ENCODE results near the gene GGT7. TPM values are rescaled to one million over a fixed set of nuclear protein-coding genes. Genes with fewer than 3 reads are reported as not detected.

Gene GGT7
- total RNA-seq, 2 experiments from 2014 or later = 1.8 to 2.7 TPM

DNA sequence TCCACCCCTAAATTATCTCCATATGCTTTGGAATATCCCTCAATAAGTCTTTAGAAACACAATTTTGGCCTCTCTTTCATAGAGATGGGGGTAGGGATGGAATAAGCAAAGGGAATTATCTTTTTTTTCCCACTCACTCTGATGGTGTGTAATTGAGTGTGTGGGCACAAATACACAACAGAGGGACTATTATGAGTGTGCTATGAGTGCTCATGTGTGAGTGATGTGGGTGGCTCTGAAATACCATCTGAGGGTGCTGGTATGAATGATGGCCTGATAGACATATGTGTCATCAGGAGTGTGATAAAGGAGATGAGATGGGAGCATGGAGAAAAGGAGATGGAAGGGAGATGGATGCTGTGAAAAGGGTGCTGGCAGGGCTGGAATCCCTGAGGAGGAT is 47.4 kb upstream of the GGT7 start:
- no peak overlapping the region for H2AFZ ChIP-seq (ENCODE audit: low read length)
- H3K9me2 ChIP-seq (ENCODE audit: insufficient read depth, low read length) = no peaks in the 10 kb centered on the region
- H3K36me3 ChIP-seq (ENCODE audit: insufficient read depth, low read length) = peaks cover 3% of the 10 kb centered on the region; the same call in 1 of the 2 replicates
- no peak overlapping the region for H3K4me3 ChIP-seq (ENCODE audit: low read depth, low read length, poor library complexity, severe bottlenecking)
- H4K20me1 ChIP-seq (ENCODE audit: insufficient read depth, low read length) = no peaks in the 10 kb centered on the region
- no peak for DNase-seq (ENCODE audit: low spot score)
- no peaks in the 10 kb centered on the region for H3K4me1 ChIP-seq (ENCODE audit: insufficient read depth, low read length, poor library complexity, severe bottlenecking)
- POLR2A ChIA-PET = no interaction called here
- no TSS peak for BruUV-seq (replicated peaks)
- H3K4me2 ChIP-seq (ENCODE audit: low read length) = no peak overlapping the region
- intact Hi-C loops (cut with micrococcal nuclease; ENCODE audit: unreplicated experiment) = no loop called here
- TF ChIP-seq, protein P1, sequence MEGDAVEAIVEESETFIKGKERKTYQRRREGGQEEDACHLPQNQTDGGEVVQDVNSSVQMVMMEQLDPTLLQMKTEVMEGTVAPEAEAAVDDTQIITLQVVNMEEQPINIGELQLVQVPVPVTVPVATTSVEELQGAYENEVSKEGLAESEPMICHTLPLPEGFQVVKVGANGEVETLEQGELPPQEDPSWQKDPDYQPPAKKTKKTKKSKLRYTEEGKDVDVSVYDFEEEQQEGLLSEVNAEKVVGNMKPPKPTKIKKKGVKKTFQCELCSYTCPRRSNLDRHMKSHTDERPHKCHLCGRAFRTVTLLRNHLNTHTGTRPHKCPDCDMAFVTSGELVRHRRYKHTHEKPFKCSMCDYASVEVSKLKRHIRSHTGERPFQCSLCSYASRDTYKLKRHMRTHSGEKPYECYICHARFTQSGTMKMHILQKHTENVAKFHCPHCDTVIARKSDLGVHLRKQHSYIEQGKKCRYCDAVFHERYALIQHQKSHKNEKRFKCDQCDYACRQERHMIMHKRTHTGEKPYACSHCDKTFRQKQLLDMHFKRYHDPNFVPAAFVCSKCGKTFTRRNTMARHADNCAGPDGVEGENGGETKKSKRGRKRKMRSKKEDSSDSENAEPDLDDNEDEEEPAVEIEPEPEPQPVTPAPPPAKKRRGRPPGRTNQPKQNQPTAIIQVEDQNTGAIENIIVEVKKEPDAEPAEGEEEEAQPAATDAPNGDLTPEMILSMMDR (conservative IDR thresholded peaks at IDR 0.05; ENCODE audit: low read length) = no peak
- no peak for TF ChIP-seq EZH2phosphoT487 (IDR thresholded peaks at IDR 0.05; ENCODE audit: borderline replicate concordance, low read depth, low read length)
- no peak overlapping the region for H3K27ac ChIP-seq (ENCODE audit: low read depth, low read length, poor library complexity, severe bottlenecking)
- no peaks in the 10 kb centered on the region for H3K79me2 ChIP-seq (ENCODE audit: insufficient read depth, low read depth, low read length)
- no peaks in the 10 kb centered on the region for H3K9me3 ChIP-seq (ENCODE audit: low read length)
- CTCF ChIA-PET (ENCODE audit: unreplicated experiment) = no interaction called here

DNA sequence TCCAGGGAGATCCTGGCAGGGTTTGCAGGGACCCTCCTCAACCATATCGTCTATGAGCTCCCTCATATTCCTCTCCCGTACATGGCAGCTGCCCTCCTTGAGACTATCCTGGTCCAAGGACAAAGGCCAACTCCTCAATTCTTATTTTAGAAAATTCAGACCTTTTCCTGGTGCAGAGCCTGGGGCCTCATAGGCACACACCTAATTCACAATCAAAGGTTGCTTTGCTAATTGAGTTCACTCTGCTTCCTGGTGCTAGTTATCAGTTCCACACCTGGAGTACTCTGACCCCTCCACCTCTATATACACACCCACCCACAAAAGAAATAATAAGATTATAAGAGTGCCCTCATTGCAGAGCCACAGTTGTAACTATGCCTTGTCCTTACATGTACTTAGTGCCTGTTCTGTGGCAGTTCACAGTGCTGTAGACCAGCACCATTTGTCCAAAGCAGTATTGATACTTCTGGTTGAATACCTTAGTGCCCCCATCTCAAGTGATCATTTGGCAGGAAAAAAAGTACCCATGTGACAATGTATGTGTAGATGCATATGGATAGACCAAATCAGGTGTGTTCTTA is 44.2 kb upstream of the GGT7 start:
- intact Hi-C loops (cut with micrococcal nuclease; ENCODE audit: unreplicated experiment) = no loop called here
- ChIA-PET POLR2A (interaction anchor here (1.0 to 1.8 kb wide), 2 partner anchors 17 to 35 kb away, joined by 3 to 4 read pairs; no protein-coding TSS in a partner anchor), CTCF (ENCODE audit: unreplicated experiment) (no interaction called here)
- no peak for DNase-seq (ENCODE audit: low spot score)
- H4K20me1 ChIP-seq (ENCODE audit: insufficient read depth, low read length) = no peaks in the 10 kb centered on the region
- TF ChIP-seq EZH2phosphoT487 (IDR thresholded peaks at IDR 0.05; ENCODE audit: borderline replicate concordance, low read depth, low read length) = no peak
- TF ChIP-seq, protein P1 (conservative IDR thresholded peaks at IDR 0.05; ENCODE audit: low read length) = no peak
- H3K4me1 ChIP-seq (ENCODE audit: insufficient read depth, low read length, poor library complexity, severe bottlenecking) = no peaks in the 10 kb centered on the region
- H3K9me3 ChIP-seq (ENCODE audit: low read length) = no peaks in the 10 kb centered on the region
- no peaks in the 10 kb centered on the region for H3K9me2 ChIP-seq (ENCODE audit: insufficient read depth, low read length)
- no peak overlapping the region for H2AFZ ChIP-seq (ENCODE audit: low read length)
- H3K4me2 ChIP-seq (ENCODE audit: low read length) = no peak overlapping the region
- H3K36me3 ChIP-seq (ENCODE audit: insufficient read depth, low read length) = no peaks in the 10 kb centered on the region
- no peak overlapping the region for H3K27ac ChIP-seq (ENCODE audit: low read depth, low read length, poor library complexity, severe bottlenecking)
- no peaks in the 10 kb centered on the region for H3K79me2 ChIP-seq (ENCODE audit: insufficient read depth, low read depth, low read length)
- no TSS peak for BruUV-seq (replicated peaks)
- H3K4me3 ChIP-seq (ENCODE audit: low read depth, low read length, poor library complexity, severe bottlenecking) = no peak overlapping the region

DNA sequence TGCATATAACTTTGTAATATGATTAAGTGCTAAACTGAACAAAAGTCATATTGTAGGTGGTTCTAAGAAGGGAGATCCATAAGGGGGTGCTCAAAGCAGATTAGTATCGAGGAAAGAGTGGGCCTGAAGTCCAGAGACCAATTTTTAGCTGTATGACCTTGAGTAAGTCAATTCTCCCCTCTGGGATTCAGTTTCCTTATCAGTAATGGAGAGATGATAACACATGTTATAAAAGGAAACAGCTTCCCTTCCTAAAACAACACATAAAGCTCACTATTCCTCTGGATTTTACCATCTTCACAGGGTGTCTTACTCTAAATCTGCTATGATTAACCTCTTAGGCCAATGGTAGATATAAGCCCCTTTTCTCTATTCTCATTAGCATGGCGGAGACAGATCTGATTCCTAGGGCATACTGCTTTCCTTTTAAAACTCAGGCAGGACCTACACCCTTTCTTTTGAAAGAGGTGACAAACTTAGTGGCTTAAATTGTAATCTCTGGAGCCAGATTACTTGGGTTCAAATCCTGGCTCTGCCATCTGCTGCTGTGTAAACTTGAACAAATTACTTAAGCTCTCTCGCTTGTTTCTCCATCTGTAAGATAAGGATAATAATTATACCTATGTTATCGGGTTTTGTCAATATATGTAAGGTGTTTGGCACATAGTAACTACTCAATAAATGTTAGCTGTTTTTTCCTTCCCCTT is 43.2 kb upstream of the GGT7 start:
- Histone ChIP-seq H3K79me2 (ENCODE audit: insufficient read depth, low read depth, low read length) (no peaks in the 10 kb centered on the region), H3K4me3 (ENCODE audit: low read depth, low read length, poor library complexity, severe bottlenecking) (no peak overlapping the region), H3K36me3 (ENCODE audit: insufficient read depth, low read length) (no peaks in the 10 kb centered on the region), H3K9me3 (ENCODE audit: low read length) (no peaks in the 10 kb centered on the region), H3K4me1 (ENCODE audit: insufficient read depth, low read length, poor library complexity, severe bottlenecking) (no peaks in the 10 kb centered on the region), H3K27ac (ENCODE audit: low read depth, low read length, poor library complexity, severe bottlenecking) (no peak overlapping the region), H3K4me2 (ENCODE audit: low read length) (no peak overlapping the region), H3K9me2 (ENCODE audit: insufficient read depth, low read length) (no peaks in the 10 kb centered on the region), H4K20me1 (ENCODE audit: insufficient read depth, low read length) (no peaks in the 10 kb centered on the region), H2AFZ (ENCODE audit: low read length) (no peak overlapping the region)
- no TSS peak for BruUV-seq (replicated peaks)
- no peak for TF ChIP-seq EZH2phosphoT487 (IDR thresholded peaks at IDR 0.05; ENCODE audit: borderline replicate concordance, low read depth, low read length)
- TF ChIP-seq, protein P1 (conservative IDR thresholded peaks at IDR 0.05; ENCODE audit: low read length) = no peak
- CTCF ChIA-PET (ENCODE audit: unreplicated experiment) = no interaction called here
- intact Hi-C loops (cut with micrococcal nuclease; ENCODE audit: unreplicated experiment) = no loop called here
- no peak for DNase-seq (ENCODE audit: low spot score)
- POLR2A ChIA-PET = interaction anchor here (0.7 to 1.8 kb wide), 2 partner anchors 9 to 36 kb away, joined by 3 to 4 read pairs; no protein-coding TSS in a partner anchor
